Fibroblast of peridontal ligament (primary cell): Measurements from ENCODE around the gene VLDLR.
A peak's percentile ranks its signal among the peaks of the same experiment; 100 is the strongest.

Experiments
- DNase-seq: peaks from one replicate; pipeline ENCODE4 v3.0.0-alpha.2; 2010; ENCODE audit errors: extremely low read depth

VLDLR gene

GRCh38 chr9:2621722-2622460 is at the start of gene VLDLR:
TSS of gene VLDLR (plus strand) at chr9:2621787. CDS start at chr9:2622190, 403 bp downstream.
- no peak for DNase-seq

DNA sequence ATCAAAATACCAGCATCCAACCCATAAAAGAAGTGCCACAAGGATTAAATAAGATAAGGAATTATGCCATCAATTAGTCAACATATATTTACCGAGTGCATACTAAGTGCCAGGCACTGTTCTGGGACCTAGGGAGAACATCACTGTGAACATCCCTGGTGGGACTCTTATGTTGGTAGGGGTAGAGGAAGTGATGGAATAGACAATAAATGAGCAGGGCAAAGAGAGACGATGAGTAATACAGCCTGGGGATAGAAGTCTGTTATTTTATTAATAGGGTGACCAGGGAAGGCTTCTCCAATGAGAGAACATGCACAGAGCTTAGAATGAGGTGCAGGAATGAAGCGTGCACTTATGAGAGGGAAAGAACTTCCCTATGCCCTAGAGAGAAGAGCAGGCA is 47.4 kb upstream of the VLDLR start:
- DNase-seq: no peak

DNA sequence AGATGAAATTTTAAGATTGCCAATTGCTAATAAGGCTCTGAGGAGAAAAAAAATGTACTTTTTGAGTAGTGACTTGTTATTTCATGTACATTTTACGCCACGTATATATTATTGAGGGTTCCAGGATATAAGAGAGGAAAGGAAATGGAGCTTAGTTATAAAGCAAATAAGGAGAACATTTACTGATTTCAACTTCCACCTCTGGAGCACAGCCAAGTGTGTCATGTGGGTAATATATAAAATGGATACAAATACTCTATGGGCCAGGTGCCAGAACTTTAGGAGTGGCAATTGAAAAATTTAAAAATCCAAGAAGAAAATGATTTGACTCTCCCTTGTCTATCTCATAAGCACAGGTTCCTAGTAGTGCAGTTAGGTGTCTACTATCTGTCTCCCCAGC is 45.0 kb upstream of the VLDLR start:
- no peak for DNase-seq

DNA sequence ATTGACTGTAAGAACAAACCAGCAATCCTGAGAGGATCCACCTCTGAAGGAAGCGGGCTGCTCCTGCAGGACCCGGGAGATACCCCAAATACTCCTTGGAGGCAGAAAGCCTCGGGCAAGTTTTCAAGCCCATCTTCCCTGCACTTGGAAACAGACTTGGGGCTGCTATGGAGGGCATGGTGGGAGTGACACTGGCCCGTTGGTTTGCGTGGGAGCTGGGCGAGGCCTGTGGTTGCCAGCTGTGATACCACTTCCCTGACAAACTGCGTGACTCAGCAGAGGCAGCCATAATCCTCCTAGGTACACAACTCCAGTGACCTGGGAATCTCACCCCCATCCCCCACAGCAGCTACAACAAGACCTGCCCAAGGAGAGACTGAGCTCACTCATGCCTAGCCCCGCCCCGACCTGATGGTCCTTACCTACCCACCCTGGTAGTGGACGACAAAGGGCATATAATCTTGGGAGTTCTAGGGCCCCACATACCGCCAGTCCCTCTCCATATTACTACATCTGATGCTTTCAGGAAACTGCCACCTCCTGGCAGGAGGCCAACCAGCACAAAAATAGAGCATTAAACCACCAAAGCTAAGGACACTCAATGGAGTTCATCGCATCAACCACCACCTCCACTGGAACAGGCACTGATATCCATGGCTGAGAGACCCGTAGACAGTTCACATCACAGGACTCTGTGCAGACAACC is 38.1 kb upstream of the VLDLR start:
- DNase-seq: no peak

DNA sequence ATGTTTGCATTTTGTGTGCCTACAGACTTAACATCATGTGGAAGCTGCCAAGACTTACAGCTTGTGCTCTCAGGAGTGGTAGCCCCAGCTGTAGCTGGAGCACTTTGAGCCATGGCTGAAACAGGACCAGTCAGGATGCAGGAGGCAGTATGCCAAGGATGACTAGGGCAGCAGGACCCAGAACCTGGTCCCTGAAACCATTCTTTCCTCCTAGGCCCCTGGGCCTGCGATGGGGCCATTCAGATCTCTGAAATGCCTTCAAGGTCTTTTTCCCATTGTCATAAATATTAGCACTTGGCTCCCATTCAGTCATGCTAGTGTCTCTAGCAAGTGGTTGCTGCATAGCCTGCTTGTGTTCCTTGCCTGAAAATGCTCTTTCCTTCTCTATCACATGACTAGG is 29.6 kb upstream of the VLDLR start:
- no peak for DNase-seq

DNA sequence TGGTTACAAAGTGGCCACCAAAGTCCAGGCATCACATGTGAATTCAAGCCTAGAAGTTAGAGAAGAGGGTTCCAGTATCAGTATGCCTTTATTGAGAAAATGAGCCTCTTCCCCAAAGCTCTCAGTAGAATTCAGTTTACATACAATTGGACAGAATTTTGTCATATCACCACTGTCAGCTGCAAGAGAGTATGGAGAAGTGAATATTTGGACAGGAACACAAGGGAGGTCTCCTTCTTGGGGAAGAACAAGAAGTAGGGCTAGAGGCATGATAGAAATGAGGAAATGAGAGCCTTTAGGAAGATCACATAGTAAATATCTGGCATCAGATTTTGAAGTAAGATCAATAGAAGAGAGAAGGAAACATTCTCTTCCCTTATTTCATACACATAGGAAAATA is 27.8 kb upstream of the VLDLR start:
- DNase-seq: no peak

- DNase-seq: no peak
Observed at GRCh38 chr9:2595973-2596372, 25.6 kb upstream of the VLDLR start.

DNA sequence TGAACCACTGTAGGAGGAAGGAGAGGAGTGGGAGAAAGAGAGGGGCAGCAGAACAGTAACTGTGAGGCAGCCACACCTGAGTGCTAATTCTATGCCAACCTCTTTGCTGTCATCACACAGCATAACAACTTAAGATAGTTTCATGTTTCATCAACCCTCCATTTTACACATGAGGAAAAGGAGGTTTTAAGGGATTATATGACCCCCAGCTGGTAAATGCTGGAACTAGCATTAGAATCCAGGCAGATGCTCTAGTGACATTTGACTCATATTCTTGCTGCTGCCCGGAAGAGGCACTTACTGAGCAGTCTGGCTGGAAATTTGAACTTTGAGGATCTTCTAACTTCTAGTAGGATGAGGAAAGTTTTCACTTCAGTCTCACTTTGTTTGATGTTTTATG is 24.1 kb upstream of the VLDLR start:
- peak; percentile 21 for DNase-seq

GRCh38 chr9:2599896-2600295 is 21.7 kb upstream of the VLDLR start:
- no peak for DNase-seq

GRCh38 chr9:2600307-2600706 is 21.3 kb upstream of the VLDLR start:
- no peak for DNase-seq

- DNase-seq: no peak
Observed at GRCh38 chr9:2601785-2602378, 19.7 kb upstream of the VLDLR start.

DNA sequence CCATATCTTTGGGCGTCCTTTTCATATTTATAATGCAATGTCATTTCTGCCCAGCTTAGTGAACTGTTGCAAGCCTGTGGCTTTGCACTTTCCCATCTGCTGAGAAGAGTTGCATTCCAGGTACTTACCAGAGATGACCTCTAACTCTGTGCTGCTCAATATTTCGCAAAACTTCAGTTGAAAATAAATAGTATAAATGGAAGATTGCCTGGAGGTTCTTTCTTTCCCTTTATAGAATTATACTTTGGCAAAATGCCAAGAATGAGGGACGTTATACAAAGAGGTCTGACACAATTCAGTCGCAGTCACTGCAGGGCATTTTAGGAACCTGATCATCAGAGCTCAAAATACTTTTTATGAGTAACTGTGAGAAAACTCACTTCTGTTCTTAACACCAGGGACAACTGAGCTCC is 18.9 kb upstream of the VLDLR start:
- DNase-seq: no peak

GRCh38 chr9:2603621-2604020 is 18.0 kb upstream of the VLDLR start:
- no peak for DNase-seq

DNA sequence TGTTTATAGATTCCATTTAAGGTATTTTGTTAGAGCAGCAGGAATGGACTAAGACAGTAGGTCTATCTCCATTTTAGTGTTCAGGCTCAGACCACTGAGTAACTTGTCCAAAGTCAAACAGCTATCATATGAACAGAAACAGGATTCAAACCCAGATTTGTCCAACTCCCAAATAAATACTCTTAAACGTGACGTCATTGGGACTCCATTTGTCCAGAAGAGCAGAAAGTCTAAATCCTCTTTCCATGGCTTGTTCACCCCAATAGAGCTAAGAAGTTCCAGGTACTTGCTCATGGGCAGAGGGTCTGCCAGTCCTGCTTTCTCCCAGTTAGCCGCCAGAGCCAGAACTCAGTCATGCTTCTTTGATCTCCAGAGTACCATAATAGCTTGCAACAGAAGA is 16.3 kb upstream of the VLDLR start:
- no peak for DNase-seq

GRCh38 chr9:2608276-2608675 is 13.3 kb upstream of the VLDLR start:
- DNase-seq: no peak

GRCh38 chr9:2610985-2611384 is 10.6 kb upstream of the VLDLR start:
- DNase-seq: no peak

GRCh38 chr9:2611961-2612360 is 9.6 kb upstream of the VLDLR start:
- no peak for DNase-seq

- no peak for DNase-seq
Observed at GRCh38 chr9:2613730-2614271, 7.8 kb upstream of the VLDLR start.

GRCh38 chr9:2615497-2615896 is 6.1 kb upstream of the VLDLR start:
- DNase-seq: no peak

DNA sequence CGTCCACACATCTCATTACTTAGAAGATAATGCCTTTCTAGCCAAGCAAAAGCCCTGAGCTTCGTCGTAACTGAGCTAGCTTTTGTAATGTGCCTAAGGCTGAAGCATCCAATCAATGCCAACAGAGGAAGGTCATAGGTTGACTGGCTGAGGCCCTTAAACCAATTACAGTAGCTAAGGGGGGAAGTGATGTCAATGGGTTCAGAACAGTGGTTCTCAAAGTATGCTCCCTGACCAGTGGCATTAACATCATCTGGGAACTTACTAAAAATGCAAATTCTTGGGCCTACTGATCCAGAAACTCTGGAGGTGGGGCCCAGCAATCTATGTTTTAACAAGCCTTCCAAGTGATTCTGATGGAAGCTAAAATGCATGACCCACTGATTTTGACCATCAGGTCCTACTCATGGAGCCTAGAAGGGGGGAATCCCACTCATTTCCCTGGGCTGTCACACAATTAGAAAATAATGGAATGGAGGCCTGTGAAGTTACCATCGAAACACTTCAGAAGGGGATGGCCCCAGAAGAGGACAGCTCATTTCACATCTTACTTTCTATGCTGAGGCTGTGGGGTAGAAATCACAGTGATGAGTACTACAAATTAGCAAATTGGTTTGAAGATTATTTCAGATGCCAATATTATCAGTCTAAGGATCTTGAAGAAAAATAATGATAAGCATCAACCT is 4.8 kb upstream of the VLDLR start:
- DNase-seq: no peak

GRCh38 chr9:2618289-2618688 is 3.3 kb upstream of the VLDLR start:
- no peak for DNase-seq
